ENCODE data around the gene THTPA. TPM values are rescaled to one million over a fixed set of nuclear protein-coding genes. Genes with fewer than 3 reads are reported as not detected.

Gene THTPA
- total and polyA plus RNA-seq, 2 of the 13 experiments (the other 11 are each of a cell fraction or from before 2014, with no cell fraction given) = 7.4 to 8.7 TPM

DNA sequence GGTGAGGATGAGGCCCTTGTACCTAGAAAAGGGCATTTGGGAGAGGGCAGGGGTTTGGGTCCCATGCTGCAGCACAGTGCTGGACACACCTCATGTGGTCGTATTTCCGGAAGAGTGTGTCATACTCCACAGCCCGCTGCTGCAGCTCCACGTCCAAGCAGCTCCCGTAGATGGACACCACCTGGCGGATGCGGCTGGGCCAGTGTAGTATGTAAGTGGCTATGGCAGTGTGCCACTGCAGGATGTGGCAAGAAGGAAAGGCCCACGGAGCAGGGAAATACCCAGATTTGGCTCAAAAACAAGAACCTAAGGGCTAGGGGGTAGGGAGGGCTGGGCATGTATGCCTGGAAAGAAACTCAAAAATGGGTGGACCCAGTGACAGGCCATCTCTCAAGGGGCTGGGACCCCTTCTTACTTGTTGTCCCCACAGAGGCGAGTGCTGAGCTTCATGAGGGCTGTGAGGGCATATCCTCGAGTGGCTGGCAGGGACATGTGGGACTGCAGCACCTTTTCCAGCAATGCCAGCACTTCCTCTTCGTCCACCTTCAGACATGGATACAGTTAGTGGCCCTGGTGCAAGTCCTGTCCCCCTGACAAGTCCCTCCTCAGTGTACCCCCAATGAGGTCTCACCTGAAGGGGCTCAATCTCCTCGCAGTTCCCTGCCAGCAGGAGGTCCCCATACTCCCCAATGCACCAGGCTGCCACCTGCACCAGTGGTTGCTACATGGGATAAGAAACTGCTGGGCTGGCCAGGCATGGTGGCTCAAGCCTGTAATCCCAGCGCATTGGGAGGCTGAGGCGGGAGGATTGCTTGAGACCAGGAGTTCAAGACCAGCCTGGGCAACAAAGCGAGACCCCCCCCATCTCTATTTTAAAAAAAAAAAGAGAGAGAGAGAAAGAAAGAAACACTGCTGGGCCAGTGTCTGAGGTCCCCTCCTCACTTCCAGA, 6.1 kb downstream of the THTPA start (continued):
- no peak for TF ChIP-seq NR2F6 (IDR thresholded peaks at IDR 0.05)
- no peak for TF ChIP-seq NR2F6 (CRISPR knock-in tag; IDR thresholded peaks at IDR 0.05)
- peak; percentile 5; the same call in 1 of the 2 replicates for TF ChIP-seq HIVEP1 (CRISPR knock-in tag; IDR thresholded peaks at IDR 0.05)

DNA sequence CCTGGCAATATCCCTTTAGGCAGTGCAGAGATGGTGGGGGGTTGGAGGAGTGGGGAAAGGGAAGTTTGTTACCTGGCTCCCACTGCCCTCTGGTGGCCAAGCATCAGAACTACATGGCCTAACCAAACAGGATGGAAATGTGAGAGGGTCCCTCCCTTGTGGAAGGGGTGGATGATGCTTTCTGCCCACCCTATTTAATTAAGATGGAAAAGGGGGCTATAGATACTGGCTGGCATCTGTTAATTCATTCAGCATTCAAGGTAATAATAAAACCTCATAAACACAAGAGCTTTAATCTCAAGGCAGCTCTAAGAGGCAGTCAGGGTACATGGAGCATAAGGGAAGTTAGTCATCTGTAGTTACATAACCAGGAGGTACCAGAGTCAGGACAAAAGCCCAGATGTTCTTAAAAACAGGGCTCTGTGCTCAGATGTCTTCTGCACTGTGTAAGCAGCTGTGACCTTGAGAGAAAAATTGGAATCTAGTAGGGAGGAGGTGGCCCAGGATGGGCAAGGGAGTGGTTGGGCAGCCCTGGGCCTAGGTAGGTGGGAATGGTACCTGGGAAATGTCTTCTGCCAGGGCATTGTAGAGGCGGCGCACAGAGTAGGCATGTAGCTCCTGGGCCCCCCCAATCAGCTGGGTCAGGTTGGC, 6.9 kb downstream of the THTPA start:
- H4K20me1 ChIP-seq (ENCODE audit: insufficient read depth, low read length) = peaks cover 13% of the 10 kb centered on the region; the same call in 1 of the 2 replicates
- H3K36me3 ChIP-seq (replicated peaks in 1 of 2; ENCODE audit: control insufficient read depth in 1 of 2, insufficient read depth in 2 of 2, low read length in 2 of 2) = peaks cover 53 to 73% of the 10 kb centered on the region in 2 experiments
- no peak overlapping the region for H3K4me2 ChIP-seq (ENCODE audit: low read depth, low read length)
- peak; percentile 74 for DNase-seq (ENCODE audit: low spot score)
- in situ Hi-C loops (cut with HindIII; ENCODE audit: extremely low pct_ligation_motif_present, low pct_unique_long_range_greater_than_20kb) (no loop called here), intact Hi-C loops (cut with micrococcal nuclease; ENCODE audit: unreplicated experiment) (loop anchor here (1.0 kb wide), 3 partner anchors 80 to 235 kb away; no protein-coding TSS in a partner anchor)
- FAIRE-seq = peak; percentile 97
- no peak overlapping the region for H3K4me3 ChIP-seq (replicated peaks in 1 of 3; ENCODE audit: insufficient read depth in 1 of 3, low read depth in 2 of 3, low read length in 3 of 3)
- H3K9ac ChIP-seq (ENCODE audit: insufficient read depth, low read depth, low read length) = no peak overlapping the region
- no TSS peak for BruUV-seq (replicated peaks)
- ATAC-seq = peak; percentile 28
- no peaks in the 10 kb centered on the region; a peak in 1 of 5 replicates for H3K27me3 ChIP-seq (ENCODE audit: control insufficient read depth in 1 of 2, insufficient read depth in 2 of 2, low read length in 2 of 2)
- H3K9me3 ChIP-seq (ENCODE audit: low read length) = no peaks in the 10 kb centered on the region
- CTCF ChIA-PET (ENCODE audit: low intra/inter-chr PET ratio, low total read pairs) = interaction anchor here (1.1 to 10.9 kb wide), 4 partner anchors 24 to 235 kb away, joined by 3 to 275 read pairs (median 12); no protein-coding TSS in a partner anchor
- H3K27ac ChIP-seq (ENCODE audit: extremely low read length, insufficient read depth, low read length) = no peak overlapping the region
- 96% methylated on average over 2 of the region's 2 CpGs for WGBS (ENCODE audit: low lambda C conversion rate)
- H2AFZ ChIP-seq (ENCODE audit: low read length) = no peak overlapping the region
- POLR2A ChIA-PET = interaction anchor here (0.6 to 1.3 kb wide), 6 partner anchors 10 to 584 kb away, joined by 3 to 5 read pairs (median 4); partner anchors contain the start of genes NGDN, PSME2, RNF31 and ZFHX2
- H3K4me1 ChIP-seq (ENCODE audit: insufficient read depth, low read length) = peaks cover 31% of the 10 kb centered on the region
- H3K79me2 ChIP-seq (ENCODE audit: insufficient read depth, low read length) = peaks cover 7% of the 10 kb centered on the region
- TF ChIP-seq MXD4 (CRISPR knock-in tag; IDR thresholded peaks at IDR 0.05) (0 out of 2 replicates have a peak, but pooled peaks have one; percentile 9), FOSL2 (CRISPR knock-in tag; IDR thresholded peaks at IDR 0.05) (0 out of 2 replicates have a peak, but pooled peaks have one; percentile 27), ZNF615 (CRISPR knock-in tag; IDR thresholded peaks at IDR 0.05; ENCODE audit: borderline replicate concordance) (0 out of 2 replicates have a peak, but pooled peaks have one; percentile 14), ZNF253 (CRISPR knock-in tag; IDR thresholded peaks at IDR 0.05; ENCODE audit: borderline replicate concordance) (0 out of 2 replicates have a peak, but pooled peaks have one; percentile 27), ZNF260 (CRISPR knock-in tag; IDR thresholded peaks at IDR 0.05; ENCODE audit: borderline replicate concordance, low read depth) (0 out of 2 replicates have a peak, but pooled peaks have one; percentile 5), ZFY (CRISPR knock-in tag; IDR thresholded peaks at IDR 0.05) (peak; percentile 49; the same call in 1 of the 2 replicates), ZMAT3 (CRISPR knock-in tag; conservative IDR thresholded peaks at IDR 0.05) (peak; percentile 60; the same call in 1 of the 2 replicates), ZNF33B (CRISPR knock-in tag; IDR thresholded peaks at IDR 0.05) (no peak), ZNF788 (CRISPR knock-in tag; IDR thresholded peaks at IDR 0.05; ENCODE audit: borderline replicate concordance) (no peak), SMAD1 (CRISPR knock-in tag; IDR thresholded peaks at IDR 0.05; ENCODE audit: borderline replicate concordance, low read depth) (0 out of 2 replicates have a peak, but pooled peaks have one; percentile 41), SSRP1 (CRISPR knock-in tag; IDR thresholded peaks at IDR 0.05) (no peak; the same call in 1 of the 2 replicates), ATF7-NPFF (CRISPR knock-in tag; IDR thresholded peaks at IDR 0.05; ENCODE audit: low read depth) (no peak), ZNF556 (CRISPR knock-in tag; IDR thresholded peaks at IDR 0.05; ENCODE audit: borderline replicate concordance) (no peak), ZNF232 (CRISPR knock-in tag; IDR thresholded peaks at IDR 0.05; ENCODE audit: borderline replicate concordance) (0 out of 2 replicates have a peak, but pooled peaks have one; percentile 12), ZNF343 (CRISPR knock-in tag; IDR thresholded peaks at IDR 0.05) (0 out of 2 replicates have a peak, but pooled peaks have one; percentile 31)
- TF ChIP-seq, protein P1, sequence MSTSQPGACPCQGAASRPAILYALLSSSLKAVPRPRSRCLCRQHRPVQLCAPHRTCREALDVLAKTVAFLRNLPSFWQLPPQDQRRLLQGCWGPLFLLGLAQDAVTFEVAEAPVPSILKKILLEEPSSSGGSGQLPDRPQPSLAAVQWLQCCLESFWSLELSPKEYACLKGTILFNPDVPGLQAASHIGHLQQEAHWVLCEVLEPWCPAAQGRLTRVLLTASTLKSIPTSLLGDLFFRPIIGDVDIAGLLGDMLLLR (CRISPR knock-in tag; IDR thresholded peaks at IDR 0.05) = no peak
- TF ChIP-seq, protein P2, sequence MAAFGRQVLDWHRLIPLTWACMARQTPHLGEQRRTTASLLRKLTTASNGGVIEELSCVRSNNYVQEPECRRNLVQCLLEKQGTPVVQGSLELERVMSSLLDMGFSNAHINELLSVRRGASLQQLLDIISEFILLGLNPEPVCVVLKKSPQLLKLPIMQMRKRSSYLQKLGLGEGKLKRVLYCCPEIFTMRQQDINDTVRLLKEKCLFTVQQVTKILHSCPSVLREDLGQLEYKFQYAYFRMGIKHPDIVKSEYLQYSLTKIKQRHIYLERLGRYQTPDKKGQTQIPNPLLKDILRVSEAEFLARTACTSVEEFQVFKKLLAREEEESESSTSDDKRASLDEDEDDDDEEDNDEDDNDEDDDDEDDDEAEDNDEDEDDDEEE (CRISPR knock-in tag; IDR thresholded peaks at IDR 0.05) = no peak

All from HepG2 (cell line).